Esophagus squamous epithelium (tissue), 4 donors: ENCODE data around the gene MAPK8IP3.

Experiments used
- POLR2A ChIP-seq, 4 donors: fragments of 450-650 bp; IDR thresholded peaks; one replicate each; pipeline ENCODE4 v1.6.1; 2017; ENCODE audit warnings: antibody characterized with exemption in 4 of 4, mild to moderate bottlenecking in 4 of 4, moderate library complexity in 3 of 4
- TF ChIP-seq, protein P1 (sequence below), 6 experiments: fragments of 450-650 bp in 4 of 6; fragments of 200-600 bp in 2 of 6; sonication (generic) in 2 of 6; IDR thresholded peaks; one replicate each; pipeline ENCODE4 v1.5.1; 2016 to 2019; ENCODE audit warnings: antibody characterized with exemption in 6 of 6, mild to moderate bottlenecking in 4 of 6, moderate library complexity in 4 of 6

DNA sequence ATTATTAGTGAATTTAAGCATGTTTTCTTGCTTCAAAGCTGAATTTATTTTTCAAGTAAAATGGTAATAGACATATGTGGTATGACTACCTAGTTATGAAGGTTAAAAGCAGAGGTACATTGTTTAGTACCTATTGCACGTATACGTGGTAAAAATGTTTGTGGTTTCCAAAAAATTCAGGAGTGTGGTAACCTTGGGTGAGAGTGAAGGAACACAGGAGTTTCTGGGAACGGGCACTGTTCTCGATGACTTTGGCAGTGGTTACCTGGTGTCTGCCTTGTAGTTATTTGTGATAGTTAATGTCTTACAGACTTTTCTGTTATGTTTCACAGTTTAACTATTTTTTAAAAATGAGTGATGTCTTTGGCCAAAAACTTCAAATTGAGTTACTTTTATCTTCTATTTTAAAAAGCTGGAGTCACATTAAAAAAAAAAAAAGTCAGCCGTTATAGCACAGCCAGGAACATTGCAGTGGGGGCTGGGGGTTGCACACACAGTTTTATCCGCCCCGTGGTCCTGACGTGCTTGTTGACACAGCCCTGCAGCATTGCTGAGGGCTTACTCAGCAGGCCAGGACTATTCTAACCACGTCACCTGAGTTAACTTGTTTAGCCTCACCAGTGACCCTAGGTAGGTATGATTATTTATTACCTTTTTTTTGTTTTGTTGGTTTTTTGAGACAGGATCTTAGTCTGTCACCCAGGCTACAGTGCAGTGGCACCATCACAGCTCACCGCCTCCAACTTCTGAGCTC lies 17.0 kb upstream of the MAPK8IP3 start:
- TF ChIP-seq, protein P1, sequence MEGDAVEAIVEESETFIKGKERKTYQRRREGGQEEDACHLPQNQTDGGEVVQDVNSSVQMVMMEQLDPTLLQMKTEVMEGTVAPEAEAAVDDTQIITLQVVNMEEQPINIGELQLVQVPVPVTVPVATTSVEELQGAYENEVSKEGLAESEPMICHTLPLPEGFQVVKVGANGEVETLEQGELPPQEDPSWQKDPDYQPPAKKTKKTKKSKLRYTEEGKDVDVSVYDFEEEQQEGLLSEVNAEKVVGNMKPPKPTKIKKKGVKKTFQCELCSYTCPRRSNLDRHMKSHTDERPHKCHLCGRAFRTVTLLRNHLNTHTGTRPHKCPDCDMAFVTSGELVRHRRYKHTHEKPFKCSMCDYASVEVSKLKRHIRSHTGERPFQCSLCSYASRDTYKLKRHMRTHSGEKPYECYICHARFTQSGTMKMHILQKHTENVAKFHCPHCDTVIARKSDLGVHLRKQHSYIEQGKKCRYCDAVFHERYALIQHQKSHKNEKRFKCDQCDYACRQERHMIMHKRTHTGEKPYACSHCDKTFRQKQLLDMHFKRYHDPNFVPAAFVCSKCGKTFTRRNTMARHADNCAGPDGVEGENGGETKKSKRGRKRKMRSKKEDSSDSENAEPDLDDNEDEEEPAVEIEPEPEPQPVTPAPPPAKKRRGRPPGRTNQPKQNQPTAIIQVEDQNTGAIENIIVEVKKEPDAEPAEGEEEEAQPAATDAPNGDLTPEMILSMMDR (IDR thresholded peaks at IDR 0.05), result no peak
- TF ChIP-seq POLR2A (IDR thresholded peaks at IDR 0.05), result no peak
